Measurements from ENCODE around the gene CAV3.

GRCh38 chr3:8767667-8768363, 34.2 kb downstream of the CAV3 start:
- no peak for TF ChIP-seq CTCF (IDR thresholded peaks at IDR 0.05; ENCODE audit: low read depth, low read length)
- no peak for TF ChIP-seq EZH2phosphoT487 (IDR thresholded peaks at IDR 0.05; ENCODE audit: low read depth)

All from OCI-LY3 (cell line).